HG03378 (cell line): Measurements from ENCODE around the gene RFX2.
A peak's percentile ranks its signal among the peaks of the same experiment; 100 is the strongest.
"Not testable (repeated sequence)": the region's sequence is repeated elsewhere in the genome, so short reads cannot be mapped to it uniquely, and the experiment has no call there.

ENCODE experiments used
- ATAC-seq: cut with Tn5 transposase; IDR thresholded peaks from one replicate; pipeline ENCODE4 v1.9.1; 2021; ENCODE audit warnings: mild to moderate bottlenecking, moderate library complexity; ENCODE audit not compliant: unreplicated experiment

RFX2 gene

DNA sequence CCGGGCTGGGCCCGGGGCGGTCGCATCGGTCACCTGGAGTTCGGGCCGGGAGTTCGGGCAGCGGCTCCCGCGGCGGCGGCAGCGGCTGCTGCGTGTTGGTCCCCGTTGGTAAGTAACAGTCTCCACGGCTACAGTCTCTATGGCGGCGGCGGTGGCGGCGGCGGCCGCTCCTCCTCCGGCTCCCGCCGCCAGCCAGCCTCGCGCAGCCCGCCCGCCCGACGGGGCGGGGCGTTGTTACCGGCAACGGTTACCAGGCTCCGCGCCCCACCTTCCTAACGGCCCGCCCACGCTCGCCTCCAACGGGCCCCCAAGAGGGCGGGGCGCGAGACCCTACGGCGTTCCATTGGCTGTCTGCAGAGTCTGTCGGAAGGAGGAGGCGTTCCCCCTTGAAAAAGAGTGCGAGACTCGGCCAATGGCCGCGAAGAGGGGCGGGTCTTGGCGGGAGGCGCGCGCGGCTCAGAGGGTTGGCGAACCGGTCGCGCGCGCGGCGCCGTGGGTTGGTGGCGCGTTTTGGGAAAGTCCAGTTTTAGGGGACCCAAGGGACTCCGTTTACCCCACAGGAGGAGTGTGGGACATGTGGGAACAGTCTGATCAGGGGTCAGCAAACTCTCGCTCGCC is at the start of gene RFX2:
Gene RFX2, minus strand, starts transcription at position 141 of the 618 bp plus-strand sequence. CDS start 63,004 bp downstream, outside the sequence.
- peak; percentile 89 for ATAC-seq

DNA sequence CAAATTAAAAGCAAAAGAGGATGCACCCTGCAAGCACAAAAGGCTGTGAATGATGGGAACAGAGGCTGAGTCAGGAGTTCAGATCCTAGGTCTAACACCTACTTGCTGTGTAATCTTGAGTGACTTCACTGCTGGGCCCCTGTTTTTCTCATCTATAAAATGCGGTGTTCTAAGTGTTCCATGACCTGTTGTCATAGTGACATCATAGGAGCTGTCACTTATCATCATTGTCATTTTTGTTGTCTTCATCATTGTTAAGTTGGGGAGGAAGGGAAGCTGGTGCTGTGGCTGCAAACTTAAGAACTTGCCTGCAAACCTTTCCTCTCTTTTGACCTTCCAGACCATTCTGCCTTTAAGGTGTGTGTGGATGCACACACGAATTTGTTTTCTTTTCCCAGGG is 45.7 kb upstream of the RFX2 start:
- no peak for ATAC-seq

DNA sequence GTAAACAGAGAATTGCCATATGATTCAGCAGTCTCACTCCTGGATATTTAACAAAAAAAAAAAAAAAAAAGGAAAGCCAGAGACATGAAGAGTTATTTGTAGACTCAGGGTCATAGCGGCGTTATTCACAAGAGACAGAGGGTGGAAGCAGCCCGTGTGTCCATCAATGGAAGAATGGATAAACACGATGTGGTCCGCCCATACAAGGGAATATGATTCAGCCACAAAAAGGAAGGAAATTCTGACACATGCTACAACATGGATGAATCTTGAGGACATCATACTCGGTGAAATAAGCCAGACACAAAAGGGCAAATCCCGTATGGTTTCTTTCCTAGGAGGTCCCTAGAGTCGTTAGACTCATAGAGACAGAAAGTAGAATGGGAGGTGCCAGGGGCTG is 40.0 kb upstream of the RFX2 start:
- ATAC-seq = no peak

DNA sequence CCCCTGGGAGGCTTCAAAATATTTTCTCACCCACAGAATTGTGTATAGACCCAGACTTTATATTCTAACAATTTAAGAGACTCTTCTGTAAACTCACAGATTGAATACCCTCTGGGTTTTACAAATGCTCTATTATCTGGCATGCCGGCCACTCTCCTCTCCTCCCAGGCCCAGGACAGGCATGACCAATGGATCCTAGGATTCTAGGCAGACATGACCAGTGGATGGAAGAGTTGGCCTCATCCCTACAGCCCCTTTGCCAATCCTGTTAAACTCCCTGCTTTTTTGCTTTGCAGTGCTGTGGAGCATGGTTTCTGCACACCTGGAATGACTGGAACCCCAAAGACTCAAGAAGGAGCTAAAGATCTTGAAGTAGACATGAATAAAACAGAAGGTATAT is 30.9 kb upstream of the RFX2 start:
- ATAC-seq = no peak

DNA sequence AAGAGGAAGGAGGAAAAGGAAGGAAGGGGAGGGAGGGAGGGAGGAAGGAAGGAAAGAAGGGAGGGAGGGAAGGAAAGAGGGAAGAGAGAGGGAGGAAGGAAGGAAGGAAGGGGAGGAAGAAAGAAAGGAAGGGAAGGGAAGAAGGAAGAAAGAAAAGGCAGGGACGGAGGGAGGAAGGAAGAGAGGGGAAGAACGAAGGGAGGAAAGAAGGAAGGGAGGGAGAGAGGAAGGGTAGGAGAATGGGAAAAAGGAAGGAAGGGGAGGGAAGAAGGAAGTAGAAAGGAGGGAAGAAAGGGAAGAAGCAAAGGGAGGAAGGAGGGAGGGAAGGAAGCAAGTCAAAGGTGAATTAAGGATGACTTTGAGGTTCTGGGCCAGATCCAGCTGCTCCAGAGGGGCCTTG is 28.2 kb upstream of the RFX2 start:
- no peak for ATAC-seq

DNA sequence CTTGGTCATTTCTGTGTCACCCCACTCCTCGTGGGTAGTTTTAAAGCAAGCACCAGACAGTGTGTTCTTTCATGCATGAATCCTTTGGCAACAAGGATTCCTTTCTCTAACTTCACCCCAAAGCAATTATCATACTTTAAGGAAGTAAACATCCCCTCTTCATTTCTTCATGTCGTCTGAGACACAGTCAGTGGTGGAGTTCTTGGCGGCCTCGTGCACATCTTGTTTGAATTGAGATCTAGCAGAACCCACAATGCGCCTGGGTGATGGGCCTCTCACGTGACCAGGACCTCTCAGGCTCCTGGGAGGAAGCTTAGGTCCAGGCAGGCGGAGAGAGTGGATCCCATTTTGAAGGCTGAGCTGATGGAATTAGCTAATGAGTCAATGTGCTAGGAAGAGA is 27.8 kb upstream of the RFX2 start:
- no peak for ATAC-seq

DNA sequence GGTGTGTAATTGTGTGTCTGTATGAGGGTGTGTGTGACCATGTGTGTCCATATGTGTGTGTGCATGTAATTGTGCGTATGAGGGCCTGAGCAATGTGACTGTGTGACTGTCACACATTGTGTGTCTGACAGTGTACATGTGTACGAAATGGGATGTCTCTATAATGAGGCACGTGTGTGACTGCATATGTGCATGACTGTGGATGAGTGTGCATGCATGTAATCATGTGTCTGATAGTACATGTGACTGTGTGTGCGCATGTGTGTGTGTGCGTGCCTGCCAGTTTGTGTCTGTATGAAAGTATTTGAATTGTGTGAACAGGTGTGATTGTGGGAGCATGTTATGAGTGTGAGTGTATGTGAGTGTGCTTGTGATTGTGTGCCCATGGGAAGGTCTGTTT is 22.9 kb upstream of the RFX2 start:
- ATAC-seq = no peak

DNA sequence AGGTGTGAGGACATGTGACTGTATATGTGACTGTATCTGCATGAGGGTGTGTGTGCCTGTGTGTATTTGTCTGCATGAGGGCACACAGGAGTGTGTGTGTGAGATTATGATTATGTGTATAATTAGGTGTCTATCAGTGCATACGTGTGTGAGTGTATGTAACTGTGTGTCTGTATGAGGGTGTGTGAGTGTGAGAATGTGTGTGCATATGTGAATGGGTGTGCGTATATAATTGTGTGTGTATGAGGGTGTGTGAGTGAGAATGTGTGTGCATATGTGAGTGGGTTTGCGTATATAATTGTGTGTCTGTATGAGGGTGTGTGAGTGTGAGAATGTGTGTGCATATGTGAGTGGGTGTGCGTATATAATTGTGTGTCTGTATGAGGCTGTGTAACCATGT is 22.2 kb upstream of the RFX2 start:
- no peak for ATAC-seq

DNA sequence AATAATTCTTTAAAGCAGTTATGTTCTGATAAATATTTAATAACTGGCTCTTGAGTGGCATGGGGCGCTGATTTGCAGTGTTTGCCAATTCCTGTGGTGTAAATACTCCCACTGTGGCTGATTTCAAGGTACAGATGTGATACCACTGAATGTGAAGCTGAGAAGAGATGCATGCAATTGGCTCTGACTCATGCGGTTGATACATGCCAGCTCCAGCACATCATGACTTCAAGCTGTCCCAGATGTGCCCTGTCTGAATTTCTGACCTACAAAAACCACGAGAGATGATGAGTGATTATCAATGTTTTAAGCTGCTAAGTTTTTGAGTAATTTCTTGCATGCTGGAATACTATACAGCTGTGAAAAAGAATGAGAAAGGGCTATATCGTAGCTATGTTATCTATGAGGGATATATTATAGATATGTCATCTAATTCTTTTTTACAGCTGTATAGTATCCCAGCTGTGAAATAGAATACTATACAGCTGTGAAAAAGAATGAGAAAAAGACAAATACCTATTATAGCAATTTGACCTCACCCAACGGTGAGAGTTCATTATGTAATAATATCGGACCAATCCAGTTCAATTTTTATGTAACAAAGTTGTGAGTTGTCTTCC is 17.5 kb upstream of the RFX2 start:
- no peak for ATAC-seq

DNA sequence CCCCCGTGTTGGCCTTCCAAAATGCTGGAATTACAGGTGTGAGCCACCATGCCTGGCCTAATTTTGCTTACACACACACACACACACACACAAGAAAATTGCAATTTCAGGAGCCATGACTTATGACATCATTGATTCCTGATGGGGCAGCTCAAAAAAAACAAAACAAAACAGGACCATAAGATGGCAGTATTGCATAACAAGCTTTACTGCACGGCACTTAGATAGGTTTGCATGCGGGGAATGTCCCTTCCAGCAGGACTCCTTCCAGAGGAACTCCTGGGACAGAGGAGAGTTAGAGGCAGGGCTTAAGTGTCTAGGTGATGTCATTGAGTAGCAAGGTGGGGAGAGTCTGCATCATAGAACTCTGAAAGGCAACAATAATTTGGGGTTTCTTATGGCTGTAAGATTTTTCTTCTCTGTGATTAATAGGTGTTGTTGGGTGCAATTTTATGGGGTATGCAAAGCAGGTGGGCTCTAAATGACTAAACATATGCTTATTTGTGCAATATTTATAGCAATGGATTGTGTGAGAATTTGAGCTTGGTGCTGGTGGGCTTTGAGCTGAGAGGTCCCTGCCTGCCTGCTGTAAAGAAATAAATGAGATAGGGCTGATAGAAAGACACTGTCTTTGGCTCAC is 16.2 kb upstream of the RFX2 start:
- peak; percentile 38 for ATAC-seq

DNA sequence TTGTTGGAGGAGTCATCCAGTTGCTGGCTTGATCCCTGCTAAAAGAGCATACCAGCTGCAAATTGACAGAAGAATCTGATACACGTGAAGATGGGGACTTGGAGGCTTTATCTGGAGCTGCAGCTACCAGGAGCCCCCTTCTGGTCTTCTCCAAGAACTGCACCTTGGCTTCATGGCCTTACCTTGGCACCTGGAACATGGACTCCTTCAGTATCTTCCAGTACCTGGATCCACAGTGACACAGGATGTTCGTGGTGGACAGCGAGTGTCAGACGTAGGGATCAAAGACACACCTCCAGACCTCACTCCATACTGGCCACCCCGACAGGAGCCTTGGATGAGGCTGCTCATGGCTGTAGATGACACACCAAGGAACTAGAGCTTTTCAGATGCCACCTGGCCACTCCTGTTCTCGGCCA is 15.3 kb upstream of the RFX2 start:
- ATAC-seq = no peak

DNA sequence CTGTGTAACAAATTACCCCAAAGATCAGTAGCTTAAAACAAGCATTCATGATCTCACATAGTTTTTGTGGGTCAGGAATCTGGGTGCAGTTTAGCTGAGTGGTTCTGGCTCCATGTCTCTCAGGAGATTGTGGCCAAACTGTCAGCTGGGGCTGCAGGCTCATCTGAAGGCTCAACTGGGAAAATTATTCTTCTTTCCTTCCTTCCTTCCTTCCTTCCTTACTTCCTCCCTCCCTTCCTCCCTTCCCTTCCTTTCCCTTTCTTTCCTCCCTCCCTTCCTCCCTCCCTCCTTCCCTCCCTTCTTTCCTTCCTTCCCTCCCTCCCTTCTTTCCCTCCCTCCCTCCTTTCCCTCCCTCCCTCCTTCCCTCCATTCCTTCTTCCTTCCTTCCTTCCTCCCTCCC is 8.7 kb upstream of the RFX2 start:
- ATAC-seq = no peak

DNA sequence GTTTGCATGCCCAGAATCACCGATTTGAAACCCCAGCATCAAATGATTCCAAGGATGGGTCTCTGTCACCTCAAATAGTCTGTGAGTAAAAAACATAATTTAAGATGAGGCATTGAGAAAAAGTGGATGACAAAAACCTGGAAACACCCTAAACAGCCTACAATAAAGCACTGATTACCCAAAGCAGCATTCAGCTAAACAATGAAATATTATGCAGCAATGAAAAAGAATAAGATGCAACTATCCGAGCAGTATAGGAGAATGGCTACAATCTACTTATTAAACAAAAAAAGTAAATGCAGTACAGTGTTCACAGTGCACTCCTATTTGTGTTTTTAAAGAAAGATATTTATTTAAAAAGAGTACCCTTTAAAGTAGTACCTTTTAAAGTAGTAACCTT is 7.7 kb upstream of the RFX2 start:
- no peak for ATAC-seq

DNA sequence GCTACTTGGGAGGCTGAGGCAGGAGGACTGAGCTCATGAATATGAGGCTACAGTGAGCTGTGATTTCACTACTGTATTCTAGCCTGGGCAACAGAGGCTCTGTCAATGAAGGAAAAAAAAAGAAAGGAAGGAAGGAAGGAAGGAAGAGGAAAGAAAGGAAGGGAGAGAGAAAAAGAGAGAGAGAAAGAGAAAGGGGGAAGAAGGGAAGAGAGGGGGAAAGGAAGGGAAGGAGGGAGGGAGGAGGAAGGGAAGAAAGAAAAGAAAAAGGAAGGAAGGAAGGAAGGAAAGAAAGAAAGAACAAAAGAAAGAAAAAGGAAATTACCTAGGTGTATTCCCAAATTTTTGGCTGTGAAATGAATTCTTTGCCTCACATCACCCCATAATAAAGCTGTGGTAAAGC is 7.2 kb upstream of the RFX2 start:
- no peak for ATAC-seq

DNA sequence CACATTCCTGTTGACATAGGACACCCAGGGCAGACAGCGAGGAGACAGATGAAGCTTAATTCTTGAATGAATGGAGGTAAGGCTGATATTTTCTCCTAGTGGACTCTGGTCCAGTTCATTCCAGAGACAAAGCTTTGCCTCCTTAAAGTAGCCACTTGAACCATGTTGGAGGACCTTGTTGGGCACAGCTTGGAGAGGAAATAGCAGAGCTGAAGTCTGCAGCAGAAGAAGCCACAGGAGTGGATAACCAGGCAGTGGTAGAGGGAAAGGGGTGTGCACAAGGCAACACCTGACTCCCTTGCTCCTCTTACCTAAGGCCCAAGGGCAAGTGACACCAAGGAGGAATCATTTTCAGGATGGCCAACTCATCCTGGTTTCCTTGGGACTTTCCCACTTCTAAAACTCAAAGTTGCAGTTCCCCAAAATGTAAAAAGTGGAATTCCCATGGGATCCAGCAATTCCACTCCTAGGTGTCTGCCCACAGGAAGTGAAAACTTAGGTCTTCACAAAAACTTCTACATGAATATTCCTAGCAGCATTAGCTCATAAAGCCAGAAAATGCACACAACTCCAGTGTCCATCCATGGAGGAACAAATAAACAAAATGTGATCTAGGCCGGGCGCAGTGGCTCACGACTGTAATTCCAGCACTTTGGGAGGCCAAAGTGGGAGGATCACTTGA is 6.6 kb upstream of the RFX2 start:
- ATAC-seq = no peak

DNA sequence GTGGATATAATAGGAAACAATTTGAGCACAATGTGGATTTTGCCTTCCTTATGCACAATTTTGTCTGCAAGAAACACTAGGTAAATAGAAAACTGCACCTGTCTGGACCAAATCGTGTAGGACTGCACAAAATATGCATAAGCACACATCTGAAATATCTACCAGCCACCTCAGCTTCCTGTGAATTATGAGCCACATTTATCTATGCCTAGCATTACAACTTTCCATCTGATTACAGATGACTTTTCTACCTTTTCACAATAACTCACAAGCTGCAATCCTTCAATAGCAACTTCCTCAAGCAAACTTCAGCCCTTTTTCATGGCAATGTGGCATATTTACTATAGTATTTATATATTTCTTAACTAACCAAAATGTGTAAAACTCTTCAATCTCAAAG is 5.7 kb upstream of the RFX2 start:
- no peak for ATAC-seq

DNA sequence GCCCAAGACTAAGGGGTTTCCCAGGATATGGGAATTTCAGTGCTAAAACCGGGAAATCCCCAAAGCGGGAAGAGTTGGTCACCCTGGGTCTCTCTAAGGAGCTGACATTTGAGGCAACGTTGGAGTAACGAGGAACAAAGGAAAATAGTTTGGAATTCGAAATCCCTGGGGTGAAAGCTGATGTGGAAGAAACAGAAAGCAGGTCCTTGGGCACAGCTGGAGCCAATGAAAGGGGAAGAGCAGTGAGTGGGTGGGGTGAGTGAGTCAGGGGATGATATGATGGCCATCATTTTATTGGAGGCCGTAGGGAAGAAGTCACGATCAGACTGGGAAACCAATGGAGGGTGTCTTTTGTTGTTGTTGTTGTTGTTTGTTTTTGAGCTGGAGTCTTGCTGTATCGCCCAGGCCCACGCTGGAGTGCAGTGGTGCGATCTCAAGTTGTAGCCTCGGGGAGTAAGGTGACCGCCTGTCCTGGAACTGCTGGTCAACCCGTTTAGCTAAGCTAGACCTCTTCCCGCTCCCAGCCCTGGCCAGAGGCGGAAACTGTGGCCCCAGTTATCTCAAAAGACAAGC is 3.4 kb upstream of the RFX2 start:
- ATAC-seq = no peak

DNA sequence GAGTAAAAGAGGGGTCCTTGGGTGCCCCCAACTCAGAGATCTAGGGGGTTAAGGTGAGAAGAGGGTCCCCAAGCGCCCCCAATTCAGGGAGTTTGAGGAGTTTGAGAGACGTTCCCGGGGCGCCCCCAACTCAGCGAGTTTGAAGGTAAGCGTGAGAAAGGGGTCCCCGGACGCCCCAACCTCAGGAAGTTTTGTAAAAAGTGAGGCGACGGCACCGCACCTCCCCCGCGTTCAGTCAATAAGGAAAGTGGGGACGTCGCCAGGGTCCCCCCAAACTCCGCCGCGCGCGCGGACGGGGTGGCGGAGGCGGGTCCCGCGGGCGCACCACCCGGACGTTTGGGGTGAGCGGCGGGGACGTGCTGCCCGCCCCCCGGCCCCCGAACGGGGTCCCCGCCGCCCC is 353 bp downstream of the RFX2 start:
- no peak for ATAC-seq

DNA sequence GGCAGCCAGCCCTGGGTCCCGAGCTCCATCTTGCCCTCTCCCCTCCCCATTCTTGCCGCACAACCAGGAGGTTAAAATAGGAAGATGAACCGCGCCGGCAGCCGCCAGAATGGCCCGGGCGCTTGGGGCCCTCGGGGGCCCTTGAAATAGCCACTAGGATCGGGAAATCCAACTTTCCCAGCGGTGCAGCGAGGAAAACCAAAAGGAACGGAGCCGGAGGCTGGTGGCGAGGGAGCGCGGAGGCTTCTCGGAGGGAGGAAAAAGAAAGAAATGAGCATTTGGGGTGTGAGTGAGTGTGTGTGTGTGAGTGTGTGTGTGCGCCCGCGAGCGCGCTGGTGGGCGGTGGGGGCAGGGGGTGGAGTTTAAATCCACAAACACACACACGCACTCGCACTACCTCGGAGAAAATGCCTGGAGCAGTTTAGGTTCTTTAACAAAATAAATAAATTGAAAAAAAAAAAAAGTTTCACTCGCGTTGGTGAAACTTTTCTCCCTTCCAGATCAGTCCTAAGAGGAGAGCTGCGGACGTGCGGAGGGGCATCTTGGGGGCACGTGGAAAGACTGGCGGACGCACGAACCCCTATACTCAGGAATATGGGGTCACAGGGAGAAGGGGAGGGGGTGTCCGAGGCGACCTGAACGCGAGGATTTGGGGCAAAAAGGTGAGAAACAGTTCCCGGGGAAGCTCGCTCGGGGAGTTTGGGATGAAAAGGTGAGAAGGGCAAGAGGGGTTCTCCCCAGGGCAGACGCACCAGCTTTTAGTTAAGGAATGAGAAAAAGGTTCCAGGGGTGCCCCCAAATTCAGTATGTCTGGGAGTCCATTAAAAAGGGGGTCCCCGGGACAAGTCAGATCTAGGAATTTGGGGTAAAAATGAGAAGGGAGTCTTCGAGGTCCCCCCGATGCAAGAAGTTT is 1.3 kb downstream of the RFX2 start:
- ATAC-seq = no peak

DNA sequence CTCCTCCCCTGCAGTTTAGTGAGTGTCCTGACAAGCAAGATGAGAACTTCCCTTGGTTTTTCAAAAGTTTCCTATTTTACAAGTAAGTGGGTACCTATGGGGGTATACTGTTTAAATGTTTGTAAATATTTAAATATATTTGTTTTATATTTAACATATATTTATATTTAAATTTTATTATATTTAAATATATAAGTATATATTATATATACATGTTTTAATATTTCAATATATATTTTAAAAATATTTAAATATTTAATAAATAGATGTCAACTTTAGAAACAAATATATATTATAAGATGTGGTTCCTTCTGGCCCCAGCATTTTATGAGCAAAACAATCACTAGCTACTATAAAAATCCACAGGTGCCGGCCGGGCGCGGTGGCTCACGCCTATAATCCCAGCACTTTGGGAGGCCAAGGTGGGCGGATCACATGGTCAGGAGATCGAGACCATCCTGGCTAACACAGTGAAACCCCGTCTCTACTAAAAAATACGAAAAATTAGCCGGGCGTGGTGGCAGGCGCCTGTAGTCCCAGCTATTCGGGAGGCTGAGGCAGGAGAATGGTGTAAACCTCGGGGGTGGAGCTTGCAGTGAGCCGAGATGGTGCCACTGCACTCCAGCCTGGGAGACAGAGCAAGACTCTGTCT is 3.5 kb downstream of the RFX2 start:
- not testable (repeated sequence) for ATAC-seq
